ENCODE data around the gene MRPL18.

The MRPL18 gene

GRCh38 chr6:159844737-159845645 lies 54.7 kb downstream of the MRPL18 start:
- DNase-seq (ENCODE audit: low read depth), result no peak
